PFSK-1 (cell line): Measurements from ENCODE around the gene LORICRIN.

Experiments used
- FOXP2 ChIP-seq: optimal IDR thresholded peaks from 2 replicates; pipeline ENCODE3; 2011; ENCODE audit warnings: borderline replicate concordance, control low read depth, inconsistent platforms; ENCODE audit not compliant: insufficient read depth; ENCODE audit errors: extremely low read length, extremely low read depth
- POLR2AphosphoS5 ChIP-seq: IDR thresholded peaks from 2 replicates; pipeline ENCODE4 v1.6.1; 2012; ENCODE audit warnings: low read depth, mild to moderate bottlenecking, control low read depth, low read length, moderate library complexity
- REST ChIP-seq, 2 experiments: IDR thresholded peaks; 2 replicates each; pipeline versions ENCODE4 v1.6.1 to v1.8.0; 2011 to 2012; ENCODE audit warnings: low read depth in 2 of 2, low read length in 2 of 2, control low read depth in 1 of 2, inconsistent platforms in 1 of 2, mild to moderate bottlenecking in 1 of 2, moderate library complexity in 1 of 2; ENCODE audit not compliant: insufficient read depth in 1 of 2
- SIN3A ChIP-seq: IDR thresholded peaks from 2 replicates; pipeline ENCODE4 v1.6.1; 2012; ENCODE audit warnings: mild to moderate bottlenecking, low read length, moderate library complexity, borderline replicate concordance; ENCODE audit not compliant: insufficient read depth
- TAF1 ChIP-seq: IDR thresholded peaks from 2 replicates; pipeline ENCODE4 v1.6.1; 2012; ENCODE audit warnings: low read length, control low read depth, borderline replicate concordance; ENCODE audit not compliant: insufficient read depth

GRCh38 chr1:153231785-153232184 is 27.7 kb upstream of the LORICRIN start:
- TF ChIP-seq POLR2AphosphoS5 (no peak), REST (IDR thresholded peaks at IDR 0.05; ENCODE audit: insufficient read depth in 1 of 2, low read depth in 2 of 2, low read length in 2 of 2) (no peak), SIN3A (no peak), TAF1 (no peak), FOXP2 (no peak)
